Cortex of kidney (tissue), 1 donor: ENCODE measurements around the gene GPAM.
"Not testable (repeated sequence)": the region's sequence is repeated elsewhere in the genome, so short reads cannot be mapped to it uniquely, and the experiment has no call there.

ENCODE experiments used
- DNase-seq: peaks from one replicate; lab custom pipeline; 2025; lab: John Stamatoyannopoulos, UW

The GPAM gene

DNA sequence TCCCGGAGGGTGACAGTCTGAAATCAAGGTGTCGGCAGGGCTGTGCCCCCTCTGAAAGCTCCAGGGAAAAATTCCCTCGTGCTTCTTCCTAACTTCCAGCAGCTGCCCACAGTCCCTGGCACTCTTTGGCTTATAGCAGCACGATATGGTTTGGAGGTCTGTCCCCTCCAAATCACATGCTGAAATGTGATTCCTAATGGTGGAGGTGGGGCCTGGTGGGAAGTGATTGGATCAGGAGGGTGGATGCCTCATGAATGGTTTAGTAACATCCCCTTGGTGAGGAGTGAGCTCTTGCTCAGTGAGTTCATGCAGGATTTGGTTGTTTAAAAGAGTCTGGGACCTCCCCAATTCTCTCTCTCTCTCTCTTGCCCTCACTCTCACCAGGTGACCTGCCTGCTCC, 51.1 kb downstream of the GPAM start:
- DNase-seq = no peak

DNA sequence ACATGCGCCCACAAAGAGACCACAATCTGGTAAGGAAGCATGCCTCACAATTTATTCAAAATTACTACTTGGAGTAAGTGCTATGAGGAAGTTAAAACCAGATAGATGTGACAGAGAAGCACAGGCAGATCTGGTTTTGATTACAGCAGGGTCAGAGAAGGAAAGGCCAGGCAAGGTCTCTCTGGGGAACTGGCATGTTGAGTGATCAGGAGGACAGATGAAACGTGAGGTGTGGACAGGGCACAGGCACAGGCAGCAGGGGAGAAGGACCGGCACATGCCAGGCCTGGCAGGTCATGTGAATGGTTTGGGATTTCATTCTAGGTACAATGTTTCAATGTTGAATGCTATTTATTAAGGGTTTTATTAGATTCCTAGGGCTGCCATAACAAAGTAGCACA, 51.6 kb downstream of the GPAM start:
- no peak for DNase-seq

DNA sequence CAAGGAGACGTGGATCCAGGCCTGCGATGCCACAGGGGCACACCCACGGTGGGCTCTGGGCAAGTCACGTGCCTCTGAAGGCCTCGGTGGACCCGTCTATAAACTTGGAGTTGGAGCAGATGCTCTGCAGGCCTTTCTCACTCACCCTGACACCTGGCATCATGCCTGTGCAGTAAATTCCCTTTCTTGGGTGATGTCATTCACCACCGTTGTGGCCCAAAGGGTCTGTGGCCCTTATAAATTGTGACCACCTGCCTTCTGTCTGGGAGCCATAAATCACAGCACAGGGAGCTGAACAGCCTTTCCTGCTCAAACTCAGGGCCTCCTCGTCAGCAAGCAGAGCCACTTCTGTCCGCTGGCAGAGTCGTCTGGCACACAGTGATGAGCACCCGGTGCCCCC, 52.2 kb downstream of the GPAM start:
- no peak for DNase-seq

DNA sequence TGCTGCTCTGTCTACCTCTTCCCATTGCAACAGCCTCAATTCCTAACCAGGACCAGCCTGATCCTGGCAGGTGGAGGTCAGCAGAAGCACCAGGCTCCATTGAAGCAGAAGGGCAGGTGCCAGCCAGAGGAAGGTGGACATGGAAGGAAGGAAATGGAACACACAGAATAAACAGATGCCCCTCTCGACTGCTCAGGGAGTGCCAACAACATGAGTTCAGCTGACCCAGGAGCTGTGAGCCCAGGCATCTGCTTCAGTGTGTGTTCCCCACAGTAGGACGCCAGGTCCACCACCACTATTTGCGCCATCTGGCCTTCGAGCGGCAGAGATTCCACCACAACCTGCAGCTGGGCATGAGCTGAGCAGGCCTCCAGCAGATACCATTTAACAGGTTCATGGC, 56.7 kb downstream of the GPAM start:
- no peak for DNase-seq

DNA sequence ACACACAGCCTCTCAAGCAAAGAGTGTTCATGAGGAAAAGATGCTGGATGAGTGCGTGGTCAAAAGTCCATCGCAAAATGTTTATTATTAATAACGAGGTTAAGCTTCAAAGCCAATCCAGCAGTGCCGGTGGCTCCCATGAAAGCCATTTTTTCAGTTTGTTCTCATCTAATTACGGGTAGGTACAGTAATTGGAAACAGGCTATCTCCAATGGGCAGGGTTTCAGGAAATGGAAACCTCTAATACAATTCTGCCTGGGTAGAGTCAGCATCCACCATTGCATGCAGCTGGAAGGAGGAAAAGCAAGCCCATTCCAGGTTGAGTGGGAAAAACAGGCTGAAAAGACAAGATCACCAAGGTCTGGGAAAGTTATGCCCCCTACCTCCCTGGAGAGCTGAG, 57.4 kb downstream of the GPAM start:
- DNase-seq = no peak

DNA sequence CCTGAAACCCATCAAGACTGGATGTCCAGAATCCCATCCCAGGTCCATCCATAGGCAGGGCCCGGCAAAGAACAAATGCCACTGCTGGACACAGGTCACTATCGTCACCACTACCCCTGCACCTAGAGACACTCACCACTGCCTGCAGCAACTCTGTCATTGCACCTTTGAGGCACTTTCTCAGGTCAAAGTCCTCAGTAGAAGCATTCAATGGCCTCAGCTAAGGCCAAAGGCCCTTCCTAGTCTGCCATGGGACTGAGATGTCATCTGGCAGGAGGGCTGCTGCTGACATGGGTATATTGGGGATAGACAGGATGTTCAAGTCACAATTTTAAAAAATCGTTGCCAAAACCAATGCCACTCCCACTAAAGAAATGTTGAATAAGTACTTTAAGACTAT, 58.7 kb downstream of the GPAM start:
- DNase-seq = no peak

DNA sequence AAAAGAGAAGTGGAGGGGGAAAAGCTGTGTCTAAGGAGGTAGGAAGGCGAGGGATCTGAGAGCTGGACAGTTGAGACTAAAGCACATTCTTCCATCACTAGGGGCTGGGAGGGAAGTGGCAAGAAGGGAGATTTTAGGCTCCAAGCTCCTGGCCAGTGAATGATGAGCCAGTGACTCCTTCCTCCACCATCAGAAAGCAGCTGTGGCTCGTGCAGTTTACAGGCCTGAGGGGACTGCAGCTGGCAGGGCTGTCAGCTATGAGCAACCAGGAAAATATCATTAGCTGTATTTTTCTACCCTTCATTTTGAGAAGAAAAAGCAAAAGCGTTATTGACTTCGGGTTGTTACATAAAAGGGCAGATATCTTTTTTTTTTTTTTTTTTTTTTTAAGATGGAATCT, 60.7 kb downstream of the GPAM start:
- no peak for DNase-seq

DNA sequence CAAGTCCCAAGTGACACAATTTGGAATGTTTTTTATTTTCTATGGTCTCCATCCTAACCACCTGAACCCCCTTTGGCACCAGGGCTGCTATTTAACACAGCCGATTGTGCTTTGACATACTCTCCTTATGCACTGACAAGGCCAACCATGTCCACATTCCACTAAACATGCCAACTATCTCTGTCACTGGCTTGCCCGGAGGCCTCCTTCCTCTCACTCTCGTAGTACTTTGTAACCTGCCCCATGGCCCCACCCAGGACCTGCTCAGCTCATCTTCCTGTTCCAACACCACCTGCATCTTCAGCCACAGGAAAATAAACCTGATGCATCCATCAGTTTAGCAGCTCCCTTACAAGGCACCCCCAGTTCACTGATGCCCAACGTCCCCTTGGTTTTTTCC, 63.1 kb downstream of the GPAM start:
- no peak for DNase-seq

DNA sequence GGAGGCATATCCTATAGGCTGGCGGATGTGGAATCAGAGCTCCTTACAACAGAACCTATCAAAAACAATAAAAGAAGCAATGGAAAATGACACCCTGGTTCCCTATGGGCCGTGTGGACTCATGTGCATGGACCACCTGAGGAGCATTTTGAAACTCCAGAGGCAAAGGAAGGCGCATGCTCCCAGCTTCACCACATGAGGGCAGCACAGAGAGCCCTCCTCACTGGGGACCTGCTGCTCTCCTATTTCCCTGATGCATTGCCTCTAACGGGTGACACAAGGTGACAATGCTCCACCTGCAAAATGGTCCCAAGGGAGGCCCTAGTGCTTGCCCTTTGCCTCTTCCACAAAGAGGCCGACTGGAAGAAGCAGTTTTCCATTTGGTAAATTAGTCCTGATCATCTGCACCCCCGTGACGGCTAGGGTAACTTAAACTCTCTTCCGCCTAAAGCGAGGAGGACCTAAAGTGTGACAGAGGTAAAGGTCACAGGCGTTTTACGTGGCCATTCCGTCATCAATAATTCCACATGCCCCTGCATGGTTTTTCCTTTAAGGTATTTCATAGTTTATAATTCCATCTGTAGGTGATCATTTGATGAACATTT, 67.7 kb downstream of the GPAM start:
- DNase-seq = no peak

DNA sequence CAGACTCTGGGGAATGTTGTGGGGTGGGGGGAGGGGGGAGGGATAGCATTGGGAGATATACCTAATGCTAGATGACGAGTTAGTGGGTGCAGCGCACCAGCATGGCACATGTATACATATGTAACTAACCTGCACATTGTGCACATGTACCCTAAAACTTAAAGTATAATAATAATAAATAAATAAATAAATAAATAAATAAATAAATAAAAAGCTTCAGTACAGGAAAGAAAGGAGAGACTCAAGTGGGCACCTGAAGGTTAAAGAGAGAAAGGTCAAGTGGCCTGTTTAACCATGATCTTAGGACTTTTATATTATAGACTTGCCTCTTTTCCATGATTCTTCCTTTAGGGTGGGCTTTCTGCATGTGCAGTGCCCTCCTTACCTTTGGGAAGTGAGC, 73.8 kb downstream of the GPAM start:
- DNase-seq = not testable (repeated sequence)
